Heart left ventricle (tissue), 16 donors: ENCODE results near the gene LYRM4. TPM values are rescaled to one million over a fixed set of nuclear protein-coding genes. Genes with fewer than 3 reads are reported as not detected.

ENCODE experiments used
- ATAC-seq, 4 donors: fragments of 200-7000 bp; cut with Tn5 transposase; one replicate each; pipeline ENCODE4 v1.9.1; 2020 to 2022; ENCODE audit warnings: moderate library complexity in 4 of 4, mild to moderate bottlenecking in 3 of 4, moderate number of reproducible peaks in 1 of 4
- DNase-seq, 5 donors: peaks; one replicate each; pipeline ENCODE4 v3.0.0-alpha.2; 2020
- H3K27ac ChIP-seq, 12 donors: fragments of 200-600 bp; sonication (generic) in 4 of 12; one replicate each; pipeline versions ENCODE4 v1.5.0 to v1.8.0; 2016 to 2022; ENCODE audit warnings: mild to moderate bottlenecking in 2 of 12
- H3K27me3 ChIP-seq, 9 donors: fragments of 200-600 bp; sonication (generic) in 2 of 9; one replicate each; pipeline versions ENCODE4 v1.5.1 to v1.8.0; 2016 to 2022; ENCODE audit warnings: mild to moderate bottlenecking in 3 of 9
- H3K36me3 ChIP-seq, 9 donors: fragments of 200-600 bp; sonication (generic) in 2 of 9; one replicate each; pipeline versions ENCODE4 v1.5.0 to v1.8.0; 2018 to 2022; ENCODE audit warnings: mild to moderate bottlenecking in 2 of 9
- H3K4me1 ChIP-seq, 12 donors: fragments of 200-600 bp; sonication (generic) in 4 of 12; one replicate each; pipeline versions ENCODE4 v1.5.0 to v1.8.0; 2016 to 2022; ENCODE audit warnings: mild to moderate bottlenecking in 3 of 12
- H3K4me3 ChIP-seq, 12 donors: fragments of 200-600 bp; sonication (generic) in 4 of 12; one replicate each; pipeline versions ENCODE4 v1.5.0 to v1.8.0; 2017 to 2022; ENCODE audit warnings: mild to moderate bottlenecking in 9 of 12, moderate library complexity in 4 of 12
- H3K9me3 ChIP-seq, 12 donors: fragments of 200-600 bp; sonication (generic) in 4 of 12; one replicate each; pipeline versions ENCODE4 v1.5.0 to v1.8.0; 2016 to 2022; ENCODE audit warnings: mild to moderate bottlenecking in 1 of 12
- CTCF ChIP-seq, 12 donors: fragments of 200-600 bp; sonication (generic) in 4 of 12; IDR thresholded peaks; one replicate each; pipeline versions ENCODE4 v1.5.0 to v1.8.0; 2018 to 2022; ENCODE audit warnings: antibody characterized with exemption in 12 of 12, mild to moderate bottlenecking in 5 of 12
- POLR2A ChIP-seq, 2 donors: fragments of 450-650 bp; IDR thresholded peaks; one replicate each; pipeline ENCODE4 v1.6.1; 2017; ENCODE audit warnings: antibody characterized with exemption in 2 of 2, mild to moderate bottlenecking in 2 of 2, moderate library complexity in 2 of 2
- WGBS, 4 donors: extraction: QIAGEN DNeasy Blood & Tissue Kit in 2 of 4; methylation state at CpG; one replicate each; pipeline versions ENCODE4 v1.1.5 to v1.1.7; 2013 to 2018; 5-methylcytosine and 5-hydroxymethylcytosine counted together
- intact Hi-C, 10 donors: fragments of 100-400 bp; cut with DNase I; formaldehyde crosslinking; loops; one replicate each; pipeline versions ENCODE4 v1.11.1 to v1.14.2; 2022
- polyA plus RNA-seq, 2 donors: library from polyadenylated mRNA; stranded (reverse); fragments of 200-250 nt; gene quantifications; one replicate each; pipeline ENCODE4 v1.2.3, GENCODE V29; 2013
- total RNA-seq, 9 donors: library from RNA; depleted of rRNA in 2 of 9; stranded (reverse); fragments of >200 nt in 2 of 9; fragmentation: NEBNext Ultra II Directional in 3 of 9; extraction: Animal tissue kit (Norgen Biotek cat#: 25700) in 3 of 9; gene quantifications; one replicate each; pipeline versions ENCODE4 v1.1.0 to v1.2.4, GENCODE V29; 2016 to 2023
- donor health status: ischemic (EF 13 %, LVEDD 7.1; RV severe dilation, severe dysfunction).
- donor health status: healthy with polysubstance abuse.
- donor health status: DM: no; HTN: yes; CAD: no.
- donor health status: DM: no; HTN: no; CAD: no.
- donor health status: ischemic (EF 25% LVEDD 6.9; RV normal size, moderate dysfunction).
- donor health status: ischemic (EF 25% LVEDD 5.7; RV mildly dilated, moderate dysfunction).
- donor health status: healthy.
- donor health status: DM: yes; HTN: yes; CAD: no.
- donor health status: ischemic (EF 35%, LVEDD 5.7; RV mildly dilated, moderate dysfunction).
- donor health status: nonischemic (EF 11% LVEDD 7.7; RV severe dilation, severe dysfunction).
- donor health status: DM: yes; HTN: yes; CAD: no.
- donor health status: PGD.
- donor health status: ischemic (EF 29% LVEDD 5.4; RV normal size, mild dysfunction).
- donor health status: nonischemic (EF 23%, LVEDD 6.1; RV moderate dilation, normal function).

LYRM4 gene
- total and polyA plus RNA-seq, 11 donors, result 18.8 to 39.7 (median 21.3) TPM

DNA sequence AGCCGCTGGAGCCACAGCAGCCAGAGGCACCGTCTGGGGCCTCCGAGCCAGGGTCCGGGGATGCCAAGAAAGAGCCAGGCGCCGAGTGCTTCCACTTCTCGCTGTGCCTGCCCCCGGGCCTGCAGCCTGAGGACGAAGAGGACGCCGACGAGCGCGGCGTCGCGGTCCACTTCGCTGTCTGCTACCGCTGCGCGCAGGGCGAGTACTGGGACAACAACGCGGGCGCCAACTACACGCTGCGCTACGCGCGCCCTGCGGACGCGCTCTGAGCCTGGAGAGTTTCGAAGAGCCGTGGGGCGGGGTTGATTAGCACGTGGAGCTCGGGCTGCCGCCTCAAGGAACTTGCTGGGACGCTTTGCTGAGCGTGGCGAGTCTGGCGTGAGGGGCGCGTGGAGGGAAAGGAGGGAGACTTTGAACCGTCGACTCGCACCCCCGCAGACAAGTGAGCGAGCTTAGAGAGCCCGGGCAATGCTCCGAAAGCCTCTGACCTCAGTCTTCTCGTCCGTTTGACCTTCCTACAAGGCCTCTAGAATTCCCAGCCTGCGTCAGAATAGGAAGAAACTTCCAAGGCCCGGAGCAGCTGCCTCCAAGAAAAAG, 174.4 kb downstream of the LYRM4 start:
- peaks cover 0 to 33% (median 17%) of the 10 kb centered on the region in 12 donors for H3K4me1 ChIP-seq
- no peak for DNase-seq
- H3K4me3 ChIP-seq, result peak overlapping the region; percentile 47 to 81 (median 70)
- H3K27ac ChIP-seq, result peak overlapping the region in 10 of 12 donors; percentile 82 to 94 (median 90)
- H3K9me3 ChIP-seq, result no peaks in the 10 kb centered on the region
- H3K27me3 ChIP-seq, result peaks cover 0 to 28% (median 0%) of the 10 kb centered on the region in 9 donors
- ATAC-seq, result no peak
- 45 to 78% (median 52%) methylated on average over 31 to 56 of the region's 56 CpGs for WGBS, 4 donors
- H3K36me3 ChIP-seq, result no peaks in the 10 kb centered on the region
- intact Hi-C loops, result loop anchor here in 1 of 10 donors (10.0 kb wide), 1 partner anchor 118 kb away; no protein-coding TSS in a partner anchor
- no peak for TF ChIP-seq CTCF (IDR thresholded peaks at IDR 0.05)
- TF ChIP-seq POLR2A (IDR thresholded peaks at IDR 0.05), result no peak

DNA sequence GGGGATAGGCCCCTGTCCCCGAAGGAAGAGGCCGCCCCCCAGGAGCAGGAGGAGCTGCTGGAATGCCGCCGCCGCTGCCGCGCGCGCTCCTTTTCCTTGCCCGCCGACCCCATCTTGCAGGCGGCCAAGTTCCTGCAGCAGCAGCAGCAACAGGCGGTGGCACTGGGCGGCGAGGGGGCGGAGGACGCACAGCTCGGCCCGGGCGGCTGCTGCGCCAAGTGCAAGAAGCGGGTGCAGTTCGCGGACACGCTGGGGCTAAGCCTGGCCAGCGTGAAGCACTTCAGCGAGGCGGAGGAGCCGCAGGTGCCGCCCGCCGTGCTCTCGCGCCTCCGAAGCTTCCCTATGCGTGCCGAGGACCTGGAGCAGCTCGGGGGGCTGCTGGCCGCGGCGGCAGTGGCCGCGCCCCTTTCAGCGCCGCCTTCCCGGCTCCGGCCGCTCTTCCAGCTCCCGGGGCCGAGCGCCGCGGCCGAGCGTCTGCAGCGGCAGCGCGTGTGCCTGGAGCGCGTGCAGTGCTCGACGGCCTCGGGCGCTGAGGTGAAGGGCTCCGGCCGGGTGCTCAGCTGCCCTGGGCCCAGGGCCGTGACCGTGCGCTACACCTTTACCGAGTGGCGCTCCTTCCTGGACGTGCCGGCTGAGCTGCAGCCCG, 175.0 kb downstream of the LYRM4 start:
- no peak for TF ChIP-seq CTCF (IDR thresholded peaks at IDR 0.05)
- no peak for TF ChIP-seq POLR2A (IDR thresholded peaks at IDR 0.05)
- H3K27ac ChIP-seq, result peak overlapping the region; percentile 59 to 94 (median 88)
- peak in 2 of 4 donors; percentile 46 to 55 for ATAC-seq
- H3K9me3 ChIP-seq, result no peaks in the 10 kb centered on the region
- H3K36me3 ChIP-seq, result no peaks in the 10 kb centered on the region
- intact Hi-C loops, result loop anchor here in 2 of 10 donors (2.0 to 10.0 kb wide), 2 partner anchors 25 to 119 kb away; no protein-coding TSS in a partner anchor
- peaks cover 0 to 28% (median 0%) of the 10 kb centered on the region in 9 donors for H3K27me3 ChIP-seq
- 0 to 2% (median 1%) methylated on average over 15 to 74 of the region's 74 CpGs for WGBS, 4 donors
- H3K4me3 ChIP-seq, result peak overlapping the region; percentile 47 to 81 (median 70)
- peaks cover 0 to 33% (median 17%) of the 10 kb centered on the region in 12 donors for H3K4me1 ChIP-seq
- peak; percentile 36 to 75 (median 50) for DNase-seq

DNA sequence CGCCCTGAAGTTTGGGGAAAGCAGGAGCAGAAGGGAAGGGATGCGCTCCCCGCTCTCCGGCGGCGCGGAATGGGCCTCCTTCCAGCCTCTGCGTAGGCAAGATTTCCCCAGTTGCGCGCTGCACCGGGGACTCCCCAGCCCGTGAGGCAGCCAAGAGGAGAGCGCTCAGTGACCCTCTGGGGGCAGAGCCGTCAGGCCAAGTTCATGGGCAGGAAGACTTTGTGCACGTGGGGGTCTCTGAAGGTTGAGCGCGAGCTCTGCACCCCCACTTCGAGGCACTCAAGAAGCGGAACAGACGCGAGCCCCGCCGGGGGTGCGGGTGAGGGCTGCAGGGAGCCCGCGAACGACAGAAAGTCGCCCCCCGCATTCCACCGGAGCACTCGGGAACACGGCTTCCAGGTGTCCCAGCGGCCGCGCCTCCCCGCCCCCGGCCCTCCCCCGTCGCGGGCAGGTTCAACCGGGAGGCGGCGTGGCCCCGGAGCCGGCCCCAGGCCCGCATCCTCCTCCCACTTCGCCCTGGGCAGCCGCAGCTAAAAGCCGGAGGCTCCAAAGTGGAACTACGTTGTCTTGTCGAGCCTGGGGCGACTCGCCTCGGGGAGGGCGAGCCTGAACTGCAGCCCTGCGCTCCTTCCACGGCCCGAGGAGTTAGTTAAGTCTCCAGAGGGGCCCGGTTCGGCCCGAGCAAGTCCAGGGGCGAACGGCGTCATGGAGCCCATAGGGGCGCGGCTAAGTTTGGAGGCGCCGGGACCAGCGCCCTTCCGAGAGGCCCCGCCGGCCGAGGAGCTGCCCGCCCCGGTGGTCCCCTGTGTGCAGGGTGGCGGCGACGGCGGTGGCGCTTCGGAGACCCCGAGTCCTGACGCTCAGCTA, 175.7 kb downstream of the LYRM4 start, which contains the start of gene PPP1R3G:
Gene PPP1R3G, plus strand, starts transcription at position 561 of the 867 bp plus-strand sequence. Its CDS starts 145 bp downstream, at position 706.
- 0% methylated on average over 21 to 83 of the region's 83 CpGs for WGBS, 4 donors

More for the DNA sequence above, 175.7 kb downstream of the LYRM4 start, which contains the start of gene PPP1R3G:
- intact Hi-C loops, result loop anchor here in 3 of 10 donors (2.0 to 10.0 kb wide), 3 partner anchors 26 to 120 kb away; no protein-coding TSS in a partner anchor
- H3K9me3 ChIP-seq, result no peaks in the 10 kb centered on the region
- peaks cover 0 to 28% (median 0%) of the 10 kb centered on the region in 9 donors for H3K27me3 ChIP-seq
- peak; percentile 59 to 83 (median 65) for DNase-seq
- H3K4me1 ChIP-seq, result peaks cover 0 to 30% (median 12%) of the 10 kb centered on the region in 12 donors
- no peaks in the 10 kb centered on the region for H3K36me3 ChIP-seq
- ATAC-seq, result peak; percentile 39 to 72 (median 70)
- TF ChIP-seq CTCF (IDR thresholded peaks at IDR 0.05), result no peak
- no peak for TF ChIP-seq POLR2A (IDR thresholded peaks at IDR 0.05)
- H3K27ac ChIP-seq, result peak within 1 kb of the TSS; percentile 59 to 94 (median 88)
- H3K4me3 ChIP-seq, result peak within 1 kb of the TSS; percentile 47 to 81 (median 70)
